Activated CD8-positive, alpha-beta T cell treated with anti-CD3 and anti-CD28 coated beads for 36 hours (primary cell): ENCODE data around the gene ZFYVE28. TPM values are rescaled to one million over a fixed set of nuclear protein-coding genes. Genes with fewer than 3 reads are reported as not detected.

Experiments
- ATAC-seq: fragments of 200-7000 bp; cut with Tn5 transposase; one replicate; pipeline ENCODE4 v1.10.0; 2021; ENCODE audit warnings: mild to moderate bottlenecking, moderate library complexity
- CTCF ChIA-PET: fragments of 350-600 bp; sonication (Branson Sonifier 250); formaldehyde crosslinking; loops from one replicate; lab custom pipeline; 2021; ENCODE audit warnings: antibody characterized with exemption; lab: Charles Lee
- POLR2A ChIA-PET: fragments of 350-600 bp; sonication (Branson Sonifier 250); formaldehyde crosslinking; loops from one replicate; lab custom pipeline; 2021; ENCODE audit warnings: antibody characterized with exemption; lab: Charles Lee
- DNase-seq: peaks from one replicate; pipeline ENCODE4 v3.0.0-alpha.2; 2020
- H3K27ac Mint-ChIP-seq: one replicate; pipeline ENCODE4 v1.8.0; 2021; ENCODE audit warnings: mild to moderate bottlenecking, mixed read lengths
- H3K27me3 Mint-ChIP-seq: one replicate; pipeline ENCODE4 v1.8.0; 2021; ENCODE audit warnings: mixed read lengths
- H3K36me3 Mint-ChIP-seq: one replicate; pipeline ENCODE4 v1.8.0; 2021; ENCODE audit warnings: low read depth, mixed read lengths
- H3K4me1 Mint-ChIP-seq: one replicate; pipeline ENCODE4 v1.8.0; 2021; ENCODE audit warnings: low read depth, mixed read lengths
- H3K4me3 Mint-ChIP-seq: one replicate; pipeline ENCODE4 v1.8.0; 2021; ENCODE audit warnings: mild to moderate bottlenecking, moderate library complexity, mixed read lengths
- H3K9me3 Mint-ChIP-seq: one replicate; pipeline ENCODE4 v1.8.0; 2021; ENCODE audit warnings: mixed read lengths
- CTCF ChIP-seq: fragments of 200-600 bp; IDR thresholded peaks from one replicate; pipeline ENCODE4 v1.8.0; 2022; ENCODE audit warnings: antibody characterized with exemption, mild to moderate bottlenecking
- intact Hi-C: fragments of 100-400 bp; cut with micrococcal nuclease; formaldehyde crosslinking; loops from one replicate; pipeline ENCODE4 v1.10.0; 2022
- total RNA-seq, 2 experiments: library from RNA; stranded (reverse); gene quantifications; one replicate each; pipeline ENCODE4 v1.2.3, GENCODE V29; 2021

The ZFYVE28 gene
- total RNA-seq, 2 experiments from 2014 or later, result 4.9 to 7.0 TPM

DNA sequence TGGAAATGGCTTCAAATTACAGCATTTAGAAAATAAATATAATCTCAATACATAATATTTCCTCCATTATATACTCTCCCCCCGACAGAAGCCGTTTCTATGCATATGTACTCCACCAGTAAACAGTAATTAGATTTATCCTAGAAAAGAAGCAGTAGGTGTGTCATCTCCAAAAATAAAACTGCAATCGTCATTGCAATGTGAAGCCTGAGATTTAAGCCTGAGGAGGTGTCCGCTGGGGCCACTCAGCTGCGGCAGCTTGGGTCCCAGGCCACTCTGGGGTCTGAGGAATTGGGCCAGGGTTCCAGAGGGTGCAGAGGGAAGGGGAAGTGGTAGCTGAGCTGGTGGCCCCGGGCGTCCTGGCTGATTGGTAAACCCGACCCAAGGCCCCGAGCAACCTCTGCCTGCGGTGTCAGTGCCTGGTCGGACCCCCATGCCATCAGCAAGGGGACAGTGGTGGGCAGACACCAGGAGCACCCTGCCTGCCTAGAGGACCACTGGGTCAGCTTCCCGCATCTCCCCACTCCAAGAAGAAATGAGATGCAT, 148.8 kb downstream of the ZFYVE28 start:
- DNase-seq (no peak), ATAC-seq (no peak)
- Mint-ChIP-seq H3K27ac (no peak overlapping the region), H3K27me3 (no peaks in the 10 kb centered on the region), H3K9me3 (no peaks in the 10 kb centered on the region), H3K4me3 (no peak overlapping the region), H3K36me3 (no peaks in the 10 kb centered on the region), H3K4me1 (no peaks in the 10 kb centered on the region)
- ChIA-PET POLR2A (no interaction called here), CTCF (no interaction called here)
- intact Hi-C loops, result no loop called here
- no peak for TF ChIP-seq CTCF

GRCh38 chr4:2269206-2269531, 149.3 kb downstream of the ZFYVE28 start:
- H3K27ac Mint-ChIP-seq, result no peak overlapping the region
- H3K36me3 Mint-ChIP-seq, result no peaks in the 10 kb centered on the region
- POLR2A ChIA-PET, result no interaction called here
- no peak overlapping the region for H3K4me3 Mint-ChIP-seq
- H3K4me1 Mint-ChIP-seq, result no peaks in the 10 kb centered on the region
- DNase-seq (no peak), ATAC-seq (no peak)
- CTCF ChIA-PET, result no interaction called here
- intact Hi-C loops, result no loop called here
- no peak for TF ChIP-seq CTCF
- H3K27me3 Mint-ChIP-seq, result no peaks in the 10 kb centered on the region
- H3K9me3 Mint-ChIP-seq, result no peaks in the 10 kb centered on the region

DNA sequence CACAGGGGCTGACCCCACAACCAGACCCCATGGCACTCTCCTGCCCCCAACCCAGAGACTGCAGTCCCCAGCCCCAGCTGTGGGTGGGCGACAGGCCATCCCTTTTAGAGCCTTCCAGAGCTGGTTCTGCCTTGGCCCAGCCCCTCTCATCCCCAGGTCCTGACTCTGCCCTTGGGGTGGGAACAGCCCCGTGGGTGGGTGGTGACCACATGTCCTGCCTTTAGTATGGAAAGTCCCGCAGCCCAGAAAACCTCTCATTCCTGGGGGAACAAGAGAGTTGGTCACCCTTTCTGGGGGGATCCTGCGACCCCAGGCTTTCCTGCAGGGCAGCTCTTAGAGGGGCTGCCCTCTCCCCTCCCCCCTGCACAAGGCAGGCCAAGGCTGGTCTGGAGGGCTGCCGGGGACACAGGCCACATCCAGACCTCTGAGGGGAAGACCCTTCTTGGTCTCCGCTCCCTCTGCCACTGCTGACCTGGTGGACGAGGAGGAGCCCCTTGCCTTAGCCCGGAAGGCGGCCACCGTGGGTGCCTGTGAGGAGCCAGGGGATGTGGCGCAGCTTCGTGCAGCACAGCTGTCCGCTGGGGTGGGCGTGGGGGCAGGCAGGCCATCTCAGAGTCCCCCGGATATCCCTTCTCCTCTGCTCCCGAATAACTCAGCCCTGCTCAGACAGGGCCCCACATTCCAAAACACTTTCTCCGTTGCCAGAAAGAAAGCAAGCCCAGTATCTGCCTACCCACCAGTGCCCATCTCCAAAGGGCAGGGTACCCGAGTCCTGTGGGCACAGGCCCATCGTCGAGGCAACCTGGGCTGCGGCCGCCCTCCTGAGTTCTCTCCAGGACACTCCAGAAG, 149.9 kb downstream of the ZFYVE28 start:
- POLR2A ChIA-PET, result no interaction called here
- Mint-ChIP-seq H3K27me3 (no peaks in the 10 kb centered on the region), H3K36me3 (no peaks in the 10 kb centered on the region), H3K4me1 (no peaks in the 10 kb centered on the region), H3K9me3 (no peaks in the 10 kb centered on the region), H3K4me3 (no peak overlapping the region), H3K27ac (no peak overlapping the region)
- ATAC-seq, result no peak
- CTCF ChIA-PET, result no interaction called here
- TF ChIP-seq CTCF, result no peak
- intact Hi-C loops, result no loop called here
- DNase-seq, result no peak

DNA sequence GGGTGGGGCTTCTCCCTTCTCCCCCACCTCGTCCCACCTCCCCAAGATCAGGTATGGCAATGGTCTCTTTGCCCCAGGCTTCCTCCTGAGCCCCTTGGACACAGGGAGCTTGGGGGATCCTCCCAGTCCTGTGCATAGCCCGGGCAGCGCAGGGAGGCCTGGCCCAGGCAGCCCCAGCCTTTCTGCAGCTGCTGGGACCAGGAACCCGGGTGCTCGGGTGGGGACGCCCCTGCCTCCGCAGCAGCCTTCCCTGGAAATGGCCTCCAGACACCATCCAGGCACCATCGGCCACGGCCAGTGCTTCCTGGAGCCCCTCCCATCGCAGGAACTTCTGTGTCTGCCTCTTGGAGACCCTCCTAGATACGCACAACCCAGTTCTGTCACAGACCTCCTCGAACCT, 150.6 kb downstream of the ZFYVE28 start:
- no peak for TF ChIP-seq CTCF
- ATAC-seq, result no peak
- no peaks in the 10 kb centered on the region for H3K27me3 Mint-ChIP-seq
- CTCF ChIA-PET, result no interaction called here
- no peaks in the 10 kb centered on the region for H3K9me3 Mint-ChIP-seq
- H3K4me3 Mint-ChIP-seq, result no peak overlapping the region
- intact Hi-C loops, result no loop called here
- no peak for DNase-seq
- POLR2A ChIA-PET, result no interaction called here
- H3K36me3 Mint-ChIP-seq, result no peaks in the 10 kb centered on the region
- H3K4me1 Mint-ChIP-seq, result no peaks in the 10 kb centered on the region
- H3K27ac Mint-ChIP-seq, result no peak overlapping the region

DNA sequence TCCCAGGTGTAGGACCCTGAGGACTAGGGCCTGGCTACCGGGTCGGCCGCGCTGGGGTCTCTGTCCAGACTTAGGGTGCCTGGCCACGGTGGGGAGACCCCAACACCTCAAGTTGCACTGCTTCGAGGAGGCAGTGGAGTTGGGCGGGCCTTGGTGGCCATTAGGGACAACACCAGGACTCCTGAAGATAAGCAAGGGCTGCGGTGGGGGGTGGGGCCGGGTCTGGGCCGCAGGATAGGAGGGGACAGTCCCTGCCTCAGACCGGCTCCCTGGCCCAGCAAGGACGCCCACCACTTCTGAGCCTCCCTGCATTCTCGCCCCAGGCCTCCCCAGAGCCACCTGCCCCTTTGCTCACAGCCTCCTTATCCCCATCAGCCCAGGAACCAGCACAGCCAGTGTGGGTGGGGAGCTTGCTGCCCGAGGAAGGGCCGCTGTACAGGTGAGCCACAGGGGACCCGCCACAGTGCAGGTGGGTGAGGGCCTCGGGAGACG, 151.1 kb downstream of the ZFYVE28 start:
- Mint-ChIP-seq H3K27ac (no peak overlapping the region), H3K36me3 (no peaks in the 10 kb centered on the region), H3K9me3 (no peaks in the 10 kb centered on the region), H3K27me3 (no peaks in the 10 kb centered on the region), H3K4me3 (no peak overlapping the region), H3K4me1 (no peaks in the 10 kb centered on the region)
- ATAC-seq (no peak), DNase-seq (no peak)
- POLR2A ChIA-PET, result no interaction called here
- intact Hi-C loops, result no loop called here
- TF ChIP-seq CTCF, result no peak
- CTCF ChIA-PET, result no interaction called here
